Panc1 (cell line): Measurements from ENCODE around the gene DOCK3.

Experiments used
- CTCF ChIP-seq: fragments of 450-650 bp; IDR thresholded peaks from 2 replicates; pipeline ENCODE4 v1.5.1; 2017; ENCODE audit warnings: mild to moderate bottlenecking
- POLR2AphosphoS5 ChIP-seq: IDR thresholded peaks from 2 replicates; pipeline ENCODE4 v1.6.1; 2012; ENCODE audit warnings: mild to moderate bottlenecking, low read depth, low read length, moderate library complexity
- REST ChIP-seq, 2 experiments: IDR thresholded peaks; 2 replicates each; pipeline ENCODE4 v1.6.1; 2011 to 2012; ENCODE audit warnings: low read depth in 2 of 2, control low read depth in 1 of 2, low read length in 1 of 2, mild to moderate bottlenecking in 1 of 2, moderate library complexity in 1 of 2; ENCODE audit not compliant: insufficient read depth in 1 of 2

DNA sequence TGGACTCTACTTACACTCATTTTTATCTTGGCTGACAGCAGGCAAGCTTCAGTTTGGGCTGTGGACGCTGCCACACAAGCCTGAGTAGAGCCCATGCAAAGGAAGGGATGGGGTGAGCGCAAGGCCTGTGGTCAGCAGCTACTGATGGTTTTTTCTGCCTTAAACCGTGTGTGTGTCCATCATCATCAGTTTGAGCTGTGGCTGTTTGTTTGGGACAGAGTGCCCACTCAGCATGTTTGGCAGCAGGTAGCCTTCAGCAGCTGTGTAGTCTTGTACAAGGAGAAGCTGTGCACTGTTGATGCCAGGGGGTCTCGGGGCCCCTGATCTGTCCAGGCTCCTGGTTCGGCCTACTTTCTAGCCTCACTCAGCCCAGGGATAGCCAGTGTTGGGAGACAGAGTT is 719.8 kb downstream of the DOCK3 start:
- TF ChIP-seq CTCF, result no peak
- TF ChIP-seq REST (IDR thresholded peaks at IDR 0.05; ENCODE audit: insufficient read depth in 1 of 2, low read depth in 2 of 2, low read length in 1 of 2), result no peak
- no peak for TF ChIP-seq POLR2AphosphoS5
